ENCODE results near the gene DDX28.

The DDX28 gene

GRCh38 chr16:68070806-68071517, 47.9 kb upstream of the DDX28 start:
- 0 out of 2 replicates have a peak, but pooled peaks cover 4% of the 10 kb centered on the region for H3K36me3 ChIP-seq (ENCODE audit: insufficient read depth, low read length)
- H3K9me3 ChIP-seq (ENCODE audit: insufficient read depth, low read depth, low read length): no peaks in the 10 kb centered on the region
- H3K4me1 ChIP-seq (ENCODE audit: insufficient read depth, low read length, poor library complexity, severe bottlenecking): peaks cover 68% of the 10 kb centered on the region
- H3K4me3 ChIP-seq (ENCODE audit: low read length, poor library complexity, severe bottlenecking): peak overlapping the region; percentile 49
- peaks cover 35% of the 10 kb centered on the region for H3K79me2 ChIP-seq (ENCODE audit: insufficient read depth, low read length)
- H3K27me3 ChIP-seq (ENCODE audit: insufficient read depth, low read length, poor library complexity, severe bottlenecking): no peaks in the 10 kb centered on the region
- H3K9me2 ChIP-seq (replicated peaks; ENCODE audit: low read depth, low read length): no peaks in the 10 kb centered on the region
- TF ChIP-seq EZH2phosphoT487 (IDR thresholded peaks at IDR 0.05; ENCODE audit: borderline replicate concordance) (no peak), CTCF (conservative IDR thresholded peaks at IDR 0.05; ENCODE audit: low read length) (peak; percentile 42)
- H3F3A ChIP-seq (ENCODE audit: low read depth): no peaks in the 10 kb centered on the region
- no peaks in the 10 kb centered on the region for H4K20me1 ChIP-seq (ENCODE audit: insufficient read depth, low read length, poor library complexity, severe bottlenecking)
- H2AFZ ChIP-seq (ENCODE audit: low read length): no peak overlapping the region
- peak overlapping the region; percentile 60 for H3K9ac ChIP-seq (ENCODE audit: low read depth, low read length, poor library complexity, severe bottlenecking)
- peak overlapping the region; percentile 72 for H3K4me2 ChIP-seq (ENCODE audit: low read depth, low read length, poor library complexity, severe bottlenecking)

- Histone ChIP-seq H3K9ac (ENCODE audit: low read depth, low read length, poor library complexity, severe bottlenecking) (peak overlapping the region; percentile 60), H3K9me3 (ENCODE audit: insufficient read depth, low read depth, low read length) (no peaks in the 10 kb centered on the region), H3K4me3 (ENCODE audit: low read length, poor library complexity, severe bottlenecking) (peak overlapping the region; percentile 49), H3K4me1 (ENCODE audit: insufficient read depth, low read length, poor library complexity, severe bottlenecking) (peaks cover 61% of the 10 kb centered on the region), H3K4me2 (ENCODE audit: low read depth, low read length, poor library complexity, severe bottlenecking) (peak overlapping the region; percentile 72), H3F3A (ENCODE audit: low read depth) (no peaks in the 10 kb centered on the region), H3K36me3 (ENCODE audit: insufficient read depth, low read length) (0 out of 2 replicates have a peak, but pooled peaks cover 4% of the 10 kb centered on the region), H2AFZ (ENCODE audit: low read length) (no peak overlapping the region), H3K27me3 (ENCODE audit: insufficient read depth, low read length, poor library complexity, severe bottlenecking) (no peaks in the 10 kb centered on the region), H3K9me2 (replicated peaks; ENCODE audit: low read depth, low read length) (no peaks in the 10 kb centered on the region), H4K20me1 (ENCODE audit: insufficient read depth, low read length, poor library complexity, severe bottlenecking) (no peaks in the 10 kb centered on the region), H3K79me2 (ENCODE audit: insufficient read depth, low read length) (peaks cover 28% of the 10 kb centered on the region; the same call in 1 of the 2 replicates)
- no peak for TF ChIP-seq EZH2phosphoT487 (IDR thresholded peaks at IDR 0.05; ENCODE audit: borderline replicate concordance)
- TF ChIP-seq CTCF (conservative IDR thresholded peaks at IDR 0.05; ENCODE audit: low read length): no peak
These were observed 47.3 kb upstream of the DDX28 start for GRCh38 chr16:68070249-68070730.

GRCh38 chr16:68069511-68070248, 46.6 kb upstream of the DDX28 start:
- H3K4me1 ChIP-seq (ENCODE audit: insufficient read depth, low read length, poor library complexity, severe bottlenecking): peaks cover 57% of the 10 kb centered on the region

More at GRCh38 chr16:68069511-68070248, 46.6 kb upstream of the DDX28 start:
- Histone ChIP-seq H3K27me3 (ENCODE audit: insufficient read depth, low read length, poor library complexity, severe bottlenecking) (no peaks in the 10 kb centered on the region), H3F3A (ENCODE audit: low read depth) (no peaks in the 10 kb centered on the region), H3K9ac (ENCODE audit: low read depth, low read length, poor library complexity, severe bottlenecking) (peak overlapping the region; percentile 60), H4K20me1 (ENCODE audit: insufficient read depth, low read length, poor library complexity, severe bottlenecking) (no peaks in the 10 kb centered on the region), H3K4me2 (ENCODE audit: low read depth, low read length, poor library complexity, severe bottlenecking) (peak overlapping the region; percentile 72), H3K9me3 (ENCODE audit: insufficient read depth, low read depth, low read length) (no peaks in the 10 kb centered on the region), H3K36me3 (ENCODE audit: insufficient read depth, low read length) (0 out of 2 replicates have a peak, but pooled peaks cover 4% of the 10 kb centered on the region), H3K79me2 (ENCODE audit: insufficient read depth, low read length) (peaks cover 27% of the 10 kb centered on the region; the same call in 1 of the 2 replicates), H3K4me3 (ENCODE audit: low read length, poor library complexity, severe bottlenecking) (peak overlapping the region; percentile 49), H2AFZ (ENCODE audit: low read length) (no peak overlapping the region), H3K9me2 (replicated peaks; ENCODE audit: low read depth, low read length) (no peaks in the 10 kb centered on the region)
- TF ChIP-seq CTCF (conservative IDR thresholded peaks at IDR 0.05; ENCODE audit: low read length): no peak
- no peak for TF ChIP-seq EZH2phosphoT487 (IDR thresholded peaks at IDR 0.05; ENCODE audit: borderline replicate concordance)

Measured in Loucy (cell line).